ENCODE measurements around the gene LAMP5.

LAMP5 gene

GRCh38 chr20:9501473-9501872 lies 12.9 kb upstream of the LAMP5 start:
- no peak for DNase-seq

GRCh38 chr20:9503526-9504245 lies 10.7 kb upstream of the LAMP5 start:
- no peak for DNase-seq

GRCh38 chr20:9506280-9506821 lies 8.0 kb upstream of the LAMP5 start:
- no peak for DNase-seq

- DNase-seq: no peak
These were observed 7.4 kb upstream of the LAMP5 start for GRCh38 chr20:9506964-9507369.

- no peak for DNase-seq
These were observed 6.7 kb upstream of the LAMP5 start for GRCh38 chr20:9507544-9508239.

GRCh38 chr20:9508240-9508661 lies 6.1 kb upstream of the LAMP5 start:
- DNase-seq: no peak

- no peak for DNase-seq
These were observed 5.7 kb upstream of the LAMP5 start for GRCh38 chr20:9508696-9509178.

GRCh38 chr20:9509246-9509645 lies 5.1 kb upstream of the LAMP5 start:
- no peak for DNase-seq

- DNase-seq: no peak
These were observed 3.5 kb upstream of the LAMP5 start for GRCh38 chr20:9510911-9511310.

GRCh38 chr20:9514072-9514460 lies 324 bp upstream of the LAMP5 start:
- DNase-seq: no peak

GRCh38 chr20:9515214-9515585 lies 810 bp downstream of the LAMP5 start:
- DNase-seq: no peak

GRCh38 chr20:9515741-9516233 lies 1.4 kb downstream of the LAMP5 start:
- DNase-seq: no peak

GRCh38 chr20:9516234-9516871 lies 2.0 kb downstream of the LAMP5 start:
- DNase-seq: no peak

- DNase-seq: no peak
These were observed 3.1 kb downstream of the LAMP5 start for GRCh38 chr20:9517297-9518162.

- no peak for DNase-seq
These were observed 4.3 kb downstream of the LAMP5 start for GRCh38 chr20:9518576-9519175.

- no peak for DNase-seq
These were observed 5.7 kb downstream of the LAMP5 start for GRCh38 chr20:9520086-9520485.

- DNase-seq: no peak
These were observed 9.2 kb downstream of the LAMP5 start for GRCh38 chr20:9523636-9524035.

GRCh38 chr20:9531581-9531980 lies 17.2 kb downstream of the LAMP5 start:
- DNase-seq: no peak

- DNase-seq: peak; percentile 77
These were observed 17.9 kb downstream of the LAMP5 start for GRCh38 chr20:9532069-9532838.

GRCh38 chr20:9534025-9534424 lies 19.6 kb downstream of the LAMP5 start:
- DNase-seq: no peak

- no peak for DNase-seq
These were observed 21.1 kb downstream of the LAMP5 start for GRCh38 chr20:9535449-9535848.
